SK-N-SH (cell line): Measurements from ENCODE around the gene CALM1. TPM values are rescaled to one million over a fixed set of nuclear protein-coding genes. Genes with fewer than 3 reads are reported as not detected.

Experiments used
- CTCF ChIA-PET: fragments of 300-600, 350-600 bp; formaldehyde crosslinking; extraction: SDS; loops from one replicate; lab custom pipeline; 2021; lab: Yijun Ruan, JAX
- POLR2A ChIA-PET: fragments of 350-600 bp; sonication (Branson Sonifier 250); formaldehyde crosslinking; extraction: SDS; loops from one replicate; lab custom pipeline; 2020; ENCODE audit warnings: antibody characterized with exemption, inconsistent platforms; lab: Yijun Ruan, JAX
- DNase-seq: peaks from one replicate; pipeline ENCODE4 v3.0.0; 2012
- H2AFZ ChIP-seq: fragments of 200-600 bp; sonication (generic); 2 replicates; pipeline ENCODE4 v1.8.1; 2016; ENCODE audit warnings: antibody characterized with exemption, mild to moderate bottlenecking, low read depth
- H3F3A ChIP-seq: fragments of 200-600 bp; sonication (generic); replicated peaks from 2 replicates; pipeline ENCODE3; 2016; ENCODE audit warnings: antibody characterized with exemption, mild to moderate bottlenecking; ENCODE audit not compliant: insufficient read depth
- H3K27ac ChIP-seq, 2 experiments: fragments of 200-500 bp in 1 of 2; fragments of 200-600 bp in 1 of 2; sonication (Bioruptor generic) in 1 of 2; sonication (generic), shearing (Covaris generic) in 1 of 2; 2 replicates each; pipeline versions ENCODE4 v1.5.1 to v1.6.1; 2014 to 2016; ENCODE audit warnings: low read depth in 2 of 2, inconsistent platforms in 1 of 2, low read length in 1 of 2, mild to moderate bottlenecking in 1 of 2, mixed read lengths in 1 of 2
- H3K27me3 ChIP-seq: fragments of 200-600 bp; sonication (generic), shearing (Covaris generic); 2 replicates; pipeline ENCODE4 v1.6.1; 2016; ENCODE audit warnings: mixed run types; ENCODE audit not compliant: insufficient read depth
- H3K36me3 ChIP-seq, 2 experiments: fragments of 200-500 bp in 1 of 2; fragments of 200-600 bp in 1 of 2; sonication (Bioruptor generic) in 1 of 2; sonication (generic) in 1 of 2; replicated peaks in 1 of 2; 2 replicates each; pipeline versions ENCODE3 to v1.5.1; 2014 to 2016; ENCODE audit warnings: low read length in 1 of 2, mild to moderate bottlenecking in 1 of 2; ENCODE audit not compliant: insufficient read depth in 2 of 2, control insufficient read depth in 1 of 2
- H3K4me1 ChIP-seq, 2 experiments: fragments of 200-500 bp in 1 of 2; fragments of 200-600 bp in 1 of 2; sonication (Bioruptor generic) in 1 of 2; sonication (generic), shearing (Covaris generic) in 1 of 2; 2 replicates each; pipeline versions ENCODE4 v1.5.1 to v1.6.1; 2014 to 2016; ENCODE audit warnings: low read depth in 1 of 2, low read length in 1 of 2, mixed run types in 1 of 2; ENCODE audit not compliant: insufficient read depth in 2 of 2, control insufficient read depth in 1 of 2
- H3K4me2 ChIP-seq: fragments of 200-600 bp; sonication (generic), shearing (Covaris generic); 2 replicates; pipeline ENCODE4 v1.6.1; 2017; ENCODE audit warnings: mixed run types
- H3K4me3 ChIP-seq, 2 experiments: fragments of 200-500 bp in 1 of 2; fragments of 200-600 bp in 1 of 2; sonication (Bioruptor generic) in 1 of 2; sonication (generic), shearing (Covaris generic) in 1 of 2; 2 replicates each; pipeline versions ENCODE4 v1.5.1 to v1.8.1; 2014 to 2016; ENCODE audit warnings: low read depth in 2 of 2, inconsistent platforms in 1 of 2, low read length in 1 of 2, mild to moderate bottlenecking in 1 of 2, mixed read lengths in 1 of 2, moderate library complexity in 1 of 2
- H3K79me2 ChIP-seq: fragments of 200-600 bp; sonication (generic); 2 replicates; pipeline ENCODE4 v1.8.1; 2017; ENCODE audit warnings: mild to moderate bottlenecking; ENCODE audit not compliant: insufficient read depth
- H3K9ac ChIP-seq: fragments of 200-600 bp; sonication (generic); 2 replicates; pipeline ENCODE4 v1.6.1; 2017; ENCODE audit warnings: mixed run types
- H3K9me2 ChIP-seq: fragments of 200-600 bp; sonication (generic); 2 replicates; pipeline ENCODE4 v1.6.1; 2017; ENCODE audit warnings: mixed run types
- H3K9me3 ChIP-seq: fragments of 200-600 bp; sonication (generic); 2 replicates; pipeline ENCODE4 v1.6.1; 2017; ENCODE audit warnings: mixed run types, mild to moderate bottlenecking, moderate library complexity
- H4K20me1 ChIP-seq: fragments of 200-600 bp; sonication (generic); 2 replicates; pipeline ENCODE4 v1.6.1; 2017; ENCODE audit warnings: mild to moderate bottlenecking, mixed run types; ENCODE audit not compliant: insufficient read depth
- EP300 ChIP-seq, 2 experiments: IDR thresholded peaks; 2 replicates each; pipeline versions ENCODE4 v1.4.0 to v1.6.1; 2012; ENCODE audit warnings: borderline replicate concordance in 1 of 2, low read depth in 1 of 2, low read length in 1 of 2
- FOXJ3 ChIP-seq: sonication (generic); formaldehyde crosslinking; IDR thresholded peaks from 2 replicates; pipeline ENCODE4 v1.5.1; 2020; ENCODE audit warnings: mild to moderate bottlenecking, missing genetic modification reagents
- IRF3 ChIP-seq: fragments of 150-350 bp; IDR thresholded peaks from 2 replicates; pipeline ENCODE4 v1.6.1; 2016; ENCODE audit warnings: mild to moderate bottlenecking, low read depth, low read length
- MAX ChIP-seq: IDR thresholded peaks from 2 replicates; pipeline ENCODE4 v1.4.0; 2012; ENCODE audit warnings: low read depth
- NRF1 ChIP-seq: IDR thresholded peaks from 2 replicates; pipeline ENCODE4 v1.6.1; 2012; ENCODE audit warnings: low read depth, mild to moderate bottlenecking, low read length
- PBX3 ChIP-seq: IDR thresholded peaks from 2 replicates; pipeline ENCODE4; 2012
- SMC3 ChIP-seq: IDR thresholded peaks from 2 replicates; pipeline ENCODE4 v1.6.1; 2012; ENCODE audit warnings: low read depth, low read length, improper control_type of control experiment
- TAF1 ChIP-seq: IDR thresholded peaks from 2 replicates; pipeline ENCODE4 v1.6.1; 2012; ENCODE audit warnings: low read depth, mild to moderate bottlenecking, low read length, moderate library complexity, borderline replicate concordance
- WGBS: methylation state at CpG from one replicate; pipeline ENCODE4 v1.1.6; 2017; ENCODE audit warnings: low lambda C conversion rate; 5-methylcytosine and 5-hydroxymethylcytosine counted together
- polyA plus RNA-seq, 3 experiments: library from polyadenylated mRNA; depleted of rRNA; stranded (reverse); fragments of >200 nt; gene quantifications; 2 replicates each; pipeline ENCODE4 v1.2.3, GENCODE V29; 2012
- TF ChIP-seq, protein P1 (sequence below): IDR thresholded peaks from 2 replicates; pipeline ENCODE4 v1.4.0; 2012; ENCODE audit warnings: low read depth, borderline replicate concordance

CALM1 gene
- polyA plus RNA-seq, 1 of the 3 experiments (the other 2 are of a cell fraction) = 299 TPM

DNA sequence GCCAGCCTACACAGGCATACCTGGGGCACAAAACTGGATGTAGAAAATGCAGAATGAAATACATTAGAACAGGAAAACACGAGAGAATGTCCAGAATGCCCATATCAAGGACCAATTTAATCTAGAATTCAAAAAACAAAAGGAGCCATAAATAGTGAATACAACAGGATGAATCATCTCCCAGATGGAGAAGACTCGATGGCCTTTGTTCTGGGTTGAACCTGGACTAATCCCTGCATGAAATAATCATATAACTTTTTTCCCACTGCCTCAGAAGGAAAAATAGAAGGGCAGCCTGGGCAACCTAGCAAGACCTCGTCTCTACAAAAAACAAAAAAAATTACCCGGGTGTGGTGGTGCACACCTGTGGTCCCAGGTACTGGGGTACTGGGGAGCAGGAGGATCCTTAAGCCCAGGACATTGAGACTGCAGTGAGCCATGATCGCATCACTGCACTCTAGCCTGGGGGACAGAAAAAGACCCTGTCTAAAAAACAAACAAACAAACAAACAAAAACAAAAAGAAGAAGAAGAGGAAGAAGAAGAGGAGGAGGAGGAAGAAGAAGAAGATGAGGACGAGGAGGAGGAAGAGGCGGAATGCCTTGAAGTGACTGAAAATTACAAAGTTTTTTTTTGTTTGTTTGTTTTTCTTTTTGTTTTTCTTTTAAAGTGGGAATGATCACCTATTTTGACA, 34.8 kb upstream of the CALM1 start (continued):
- no peak for TF ChIP-seq IRF3
- TF ChIP-seq MAX = no peak
- TF ChIP-seq PBX3 = no peak

DNA sequence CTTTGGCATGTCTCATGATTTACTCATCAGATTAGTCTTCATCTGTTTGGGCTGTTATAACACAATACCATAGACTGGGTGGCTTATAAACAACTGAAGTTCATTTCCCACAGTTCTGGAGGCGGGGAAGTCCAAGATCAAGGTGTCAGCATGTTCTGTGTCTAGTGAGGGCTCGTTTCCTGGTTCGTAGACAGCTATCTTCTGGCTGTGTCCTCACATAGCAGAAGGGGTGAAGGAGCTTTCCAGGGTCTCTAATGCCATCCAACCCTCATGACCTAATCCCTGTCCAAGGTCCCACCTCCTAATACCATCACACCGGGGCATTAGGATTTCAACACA, 34.3 kb upstream of the CALM1 start:
- H3K4me3 ChIP-seq = no peak overlapping the region
- H3K9me3 ChIP-seq = no peaks in the 10 kb centered on the region
- ChIA-PET POLR2A (no interaction called here), CTCF (no interaction called here)
- H3K27me3 ChIP-seq = no peaks in the 10 kb centered on the region; the same call in 1 of the 2 replicates
- WGBS = 59% methylated on average over 4 of the region's 4 CpGs
- no peaks in the 10 kb centered on the region for H4K20me1 ChIP-seq
- H3K4me1 ChIP-seq = no peaks in the 10 kb centered on the region
- no peak overlapping the region for H3K9ac ChIP-seq
- no peak overlapping the region for H3K27ac ChIP-seq
- no peak for DNase-seq
- no peaks in the 10 kb centered on the region for H3K9me2 ChIP-seq
- no peaks in the 10 kb centered on the region for H3K79me2 ChIP-seq
- H3K4me2 ChIP-seq = no peak overlapping the region
- H3F3A ChIP-seq = no peaks in the 10 kb centered on the region
- H3K36me3 ChIP-seq = no peaks in the 10 kb centered on the region
- TF ChIP-seq TAF1 (no peak), MAX (no peak), NRF1 (no peak), FOXJ3 (CRISPR knock-in tag) (no peak), SMC3 (no peak), EP300 (IDR thresholded peaks at IDR 0.05; ENCODE audit: borderline replicate concordance in 1 of 2, low read depth in 1 of 2, low read length in 1 of 2) (no peak)
- TF ChIP-seq, protein P1, sequence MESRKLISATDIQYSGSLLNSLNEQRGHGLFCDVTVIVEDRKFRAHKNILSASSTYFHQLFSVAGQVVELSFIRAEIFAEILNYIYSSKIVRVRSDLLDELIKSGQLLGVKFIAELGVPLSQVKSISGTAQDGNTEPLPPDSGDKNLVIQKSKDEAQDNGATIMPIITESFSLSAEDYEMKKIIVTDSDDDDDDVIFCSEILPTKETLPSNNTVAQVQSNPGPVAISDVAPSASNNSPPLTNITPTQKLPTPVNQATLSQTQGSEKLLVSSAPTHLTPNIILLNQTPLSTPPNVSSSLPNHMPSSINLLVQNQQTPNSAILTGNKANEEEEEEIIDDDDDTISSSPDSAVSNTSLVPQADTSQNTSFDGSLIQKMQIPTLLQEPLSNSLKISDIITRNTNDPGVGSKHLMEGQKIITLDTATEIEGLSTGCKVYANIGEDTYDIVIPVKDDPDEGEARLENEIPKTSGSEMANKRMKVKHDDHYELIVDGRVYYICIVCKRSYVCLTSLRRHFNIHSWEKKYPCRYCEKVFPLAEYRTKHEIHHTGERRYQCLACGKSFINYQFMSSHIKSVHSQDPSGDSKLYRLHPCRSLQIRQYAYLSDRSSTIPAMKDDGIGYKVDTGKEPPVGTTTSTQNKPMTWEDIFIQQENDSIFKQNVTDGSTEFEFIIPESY = no peak
- TF ChIP-seq, all 33 proteins: peak for 0
- no peak overlapping the region for H2AFZ ChIP-seq
